ENCODE measurements around the gene CACNB2. TPM values are rescaled to one million over a fixed set of nuclear protein-coding genes. Genes with fewer than 3 reads are reported as not detected.

The CACNB2 gene
- total and polyA plus RNA-seq, 10 of the 15 experiments (the other 5 are each of a cell fraction or from before 2014, with no cell fraction given) = 0.62 to 8.1 (median 1.2) TPM

DNA sequence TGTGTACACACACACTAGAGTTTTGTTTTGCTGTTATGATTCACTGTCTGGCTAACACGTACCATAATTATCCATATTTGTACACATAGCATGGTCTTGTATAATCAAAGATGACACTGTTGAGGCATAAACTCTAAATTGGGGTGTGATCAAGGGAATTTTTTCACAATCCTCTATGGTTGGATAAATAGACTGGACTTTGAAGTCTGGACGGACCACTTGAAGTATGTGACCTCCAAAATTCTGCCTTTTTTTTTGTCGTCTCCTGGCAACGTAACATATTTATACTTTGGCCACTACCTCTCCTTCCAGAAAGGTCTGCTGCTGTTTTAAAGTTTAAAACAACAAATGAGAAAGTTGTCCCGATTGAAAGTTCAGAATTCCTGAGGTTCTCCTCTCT lies 193.4 kb downstream of the CACNB2 start:
- RAD21 ChIA-PET (ENCODE audit: unreplicated experiment) = no interaction called here
- Histone ChIP-seq H3K9ac (ENCODE audit: control insufficient read depth, insufficient read depth, low read length) (no peak overlapping the region), H3K79me2 (ENCODE audit: control insufficient read depth, insufficient read depth, low read length) (no peaks in the 10 kb centered on the region), H3K4me2 (ENCODE audit: control insufficient read depth, insufficient read depth) (no peak overlapping the region), H3K9me3 (replicated peaks; ENCODE audit: control insufficient read depth, insufficient read depth, low read length) (no peaks in the 10 kb centered on the region), H3K27me3 (replicated peaks in 1 of 2; ENCODE audit: control insufficient read depth in 2 of 2, insufficient read depth in 2 of 2, low read length in 1 of 2) (no peaks in the 10 kb centered on the region), H3K27ac (ENCODE audit: control insufficient read depth, insufficient read depth) (no peak overlapping the region), H3K4me1 (ENCODE audit: control insufficient read depth, insufficient read depth, low read length) (no peaks in the 10 kb centered on the region), H2AFZ (ENCODE audit: control insufficient read depth, low read depth, low read length) (no peak overlapping the region), H4K20me1 (ENCODE audit: control insufficient read depth, insufficient read depth) (no peaks in the 10 kb centered on the region), H3K4me3 (no peak overlapping the region), H3K36me3 (ENCODE audit: control insufficient read depth in 2 of 2, insufficient read depth in 2 of 2, low read length in 1 of 2) (no peaks in the 10 kb centered on the region)
- POLR2A ChIA-PET = no interaction called here
- no peak for ATAC-seq
- CTCF ChIA-PET = interaction anchor here (1.4 kb wide), 1 partner anchor 13 kb away, joined by 3 read pairs; no protein-coding TSS in a partner anchor
- DNase-seq (ENCODE audit: low read depth, low spot score) = no peak
- SMC1A ChIA-PET (ENCODE audit: uncharacterized antibody, unreplicated experiment) = no interaction called here
- FAIRE-seq = no peak
- TF ChIP-seq, protein P1, sequence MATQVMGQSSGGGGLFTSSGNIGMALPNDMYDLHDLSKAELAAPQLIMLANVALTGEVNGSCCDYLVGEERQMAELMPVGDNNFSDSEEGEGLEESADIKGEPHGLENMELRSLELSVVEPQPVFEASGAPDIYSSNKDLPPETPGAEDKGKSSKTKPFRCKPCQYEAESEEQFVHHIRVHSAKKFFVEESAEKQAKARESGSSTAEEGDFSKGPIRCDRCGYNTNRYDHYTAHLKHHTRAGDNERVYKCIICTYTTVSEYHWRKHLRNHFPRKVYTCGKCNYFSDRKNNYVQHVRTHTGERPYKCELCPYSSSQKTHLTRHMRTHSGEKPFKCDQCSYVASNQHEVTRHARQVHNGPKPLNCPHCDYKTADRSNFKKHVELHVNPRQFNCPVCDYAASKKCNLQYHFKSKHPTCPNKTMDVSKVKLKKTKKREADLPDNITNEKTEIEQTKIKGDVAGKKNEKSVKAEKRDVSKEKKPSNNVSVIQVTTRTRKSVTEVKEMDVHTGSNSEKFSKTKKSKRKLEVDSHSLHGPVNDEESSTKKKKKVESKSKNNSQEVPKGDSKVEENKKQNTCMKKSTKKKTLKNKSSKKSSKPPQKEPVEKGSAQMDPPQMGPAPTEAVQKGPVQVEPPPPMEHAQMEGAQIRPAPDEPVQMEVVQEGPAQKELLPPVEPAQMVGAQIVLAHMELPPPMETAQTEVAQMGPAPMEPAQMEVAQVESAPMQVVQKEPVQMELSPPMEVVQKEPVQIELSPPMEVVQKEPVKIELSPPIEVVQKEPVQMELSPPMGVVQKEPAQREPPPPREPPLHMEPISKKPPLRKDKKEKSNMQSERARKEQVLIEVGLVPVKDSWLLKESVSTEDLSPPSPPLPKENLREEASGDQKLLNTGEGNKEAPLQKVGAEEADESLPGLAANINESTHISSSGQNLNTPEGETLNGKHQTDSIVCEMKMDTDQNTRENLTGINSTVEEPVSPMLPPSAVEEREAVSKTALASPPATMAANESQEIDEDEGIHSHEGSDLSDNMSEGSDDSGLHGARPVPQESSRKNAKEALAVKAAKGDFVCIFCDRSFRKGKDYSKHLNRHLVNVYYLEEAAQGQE (IDR thresholded peaks at IDR 0.05; ENCODE audit: low read depth, low read length) = no peak
- TF ChIP-seq JUNB (IDR thresholded peaks at IDR 0.05) (no peak), NRF1 (conservative IDR thresholded peaks at IDR 0.05; ENCODE audit: low read depth, low read length) (no peak), ZNF622 (IDR thresholded peaks at IDR 0.05) (no peak), BMI1 (IDR thresholded peaks at IDR 0.05; ENCODE audit: borderline replicate concordance) (no peak), LARP7 (IDR thresholded peaks at IDR 0.05) (no peak), SP1 (IDR thresholded peaks at IDR 0.05; ENCODE audit: low read depth, low read length) (no peak), ETV6 (conservative IDR thresholded peaks at IDR 0.05 in 1 of 2, IDR thresholded peaks at IDR 0.05 in 1 of 2; ENCODE audit: borderline replicate concordance in 1 of 2, low read depth in 1 of 2) (no peak), TARDBP (IDR thresholded peaks at IDR 0.05; ENCODE audit: borderline replicate concordance) (no peak), POLR2AphosphoS2 (IDR thresholded peaks at IDR 0.05; ENCODE audit: low read depth, low read length) (no peak)
- TF ChIP-seq, protein P2, sequence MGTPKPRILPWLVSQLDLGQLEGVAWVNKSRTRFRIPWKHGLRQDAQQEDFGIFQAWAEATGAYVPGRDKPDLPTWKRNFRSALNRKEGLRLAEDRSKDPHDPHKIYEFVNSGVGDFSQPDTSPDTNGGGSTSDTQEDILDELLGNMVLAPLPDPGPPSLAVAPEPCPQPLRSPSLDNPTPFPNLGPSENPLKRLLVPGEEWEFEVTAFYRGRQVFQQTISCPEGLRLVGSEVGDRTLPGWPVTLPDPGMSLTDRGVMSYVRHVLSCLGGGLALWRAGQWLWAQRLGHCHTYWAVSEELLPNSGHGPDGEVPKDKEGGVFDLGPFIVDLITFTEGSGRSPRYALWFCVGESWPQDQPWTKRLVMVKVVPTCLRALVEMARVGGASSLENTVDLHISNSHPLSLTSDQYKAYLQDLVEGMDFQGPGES (IDR thresholded peaks at IDR 0.05) = no peak
- intact Hi-C loops (cut with micrococcal nuclease; ENCODE audit: unreplicated experiment) = no loop called here
- 31% methylated on average over 5 of the region's 5 CpGs for WGBS (ENCODE audit: insufficient coverage, insufficient replicate concordance, low lambda C conversion rate, missing lambda C conversion rate)
- BruUV-seq (replicated peaks) = no TSS peak
- in situ Hi-C loops (cut with MboI) = no loop called here

Data from GM12878 (cell line).